Body of pancreas (tissue), 4 donors: Measurements from ENCODE around the gene NIPAL3.

Source experiments
- POLR2A ChIP-seq, 3 donors: fragments of 450-650 bp; IDR thresholded peaks; one replicate each; pipeline ENCODE4 v1.6.1; 2016; ENCODE audit warnings: antibody characterized with exemption in 3 of 3, mild to moderate bottlenecking in 2 of 3
- TF ChIP-seq, protein P1 (sequence below), 7 experiments: fragments of 450-650 bp in 4 of 7; fragments of 200-600 bp in 3 of 7; sonication (generic) in 3 of 7; IDR thresholded peaks; one replicate each; pipeline ENCODE4 v1.5.1; 2016 to 2019; ENCODE audit warnings: antibody characterized with exemption in 7 of 7

DNA sequence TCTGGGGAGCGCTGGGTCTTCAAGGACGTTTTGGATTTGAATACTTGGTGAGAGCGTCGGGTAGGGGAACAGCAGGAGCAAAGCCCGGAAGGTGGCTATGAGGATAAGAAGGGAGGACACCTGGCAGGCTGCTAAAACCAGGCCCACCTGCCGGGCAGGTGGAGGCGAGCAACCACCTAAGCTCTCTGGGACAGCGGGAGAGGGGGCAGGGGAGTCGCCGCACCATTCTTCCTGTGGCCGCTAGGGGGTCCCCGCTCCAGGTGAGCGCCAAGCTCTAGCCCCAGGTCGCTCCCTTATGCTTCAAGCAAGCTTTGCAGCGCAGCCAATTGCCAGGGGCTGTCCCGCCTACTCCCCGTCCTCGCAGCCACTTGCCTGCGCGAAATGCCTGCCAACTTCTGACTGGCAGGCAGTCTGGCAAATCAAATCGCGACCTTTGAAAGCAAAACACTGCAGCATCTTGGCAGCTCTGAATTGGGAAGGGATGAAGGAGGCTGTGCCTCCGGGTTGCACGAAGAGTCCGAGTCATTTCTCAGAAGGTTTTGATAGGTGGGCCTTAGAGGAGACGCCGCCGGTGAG, at the start of gene NIPAL3:
- TF ChIP-seq, protein P1, sequence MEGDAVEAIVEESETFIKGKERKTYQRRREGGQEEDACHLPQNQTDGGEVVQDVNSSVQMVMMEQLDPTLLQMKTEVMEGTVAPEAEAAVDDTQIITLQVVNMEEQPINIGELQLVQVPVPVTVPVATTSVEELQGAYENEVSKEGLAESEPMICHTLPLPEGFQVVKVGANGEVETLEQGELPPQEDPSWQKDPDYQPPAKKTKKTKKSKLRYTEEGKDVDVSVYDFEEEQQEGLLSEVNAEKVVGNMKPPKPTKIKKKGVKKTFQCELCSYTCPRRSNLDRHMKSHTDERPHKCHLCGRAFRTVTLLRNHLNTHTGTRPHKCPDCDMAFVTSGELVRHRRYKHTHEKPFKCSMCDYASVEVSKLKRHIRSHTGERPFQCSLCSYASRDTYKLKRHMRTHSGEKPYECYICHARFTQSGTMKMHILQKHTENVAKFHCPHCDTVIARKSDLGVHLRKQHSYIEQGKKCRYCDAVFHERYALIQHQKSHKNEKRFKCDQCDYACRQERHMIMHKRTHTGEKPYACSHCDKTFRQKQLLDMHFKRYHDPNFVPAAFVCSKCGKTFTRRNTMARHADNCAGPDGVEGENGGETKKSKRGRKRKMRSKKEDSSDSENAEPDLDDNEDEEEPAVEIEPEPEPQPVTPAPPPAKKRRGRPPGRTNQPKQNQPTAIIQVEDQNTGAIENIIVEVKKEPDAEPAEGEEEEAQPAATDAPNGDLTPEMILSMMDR (IDR thresholded peaks at IDR 0.05) = peak; percentile 83 to 99 (median 97)
- peak in 2 of 3 donors; percentile 65 for TF ChIP-seq POLR2A (IDR thresholded peaks at IDR 0.05)
